Esophagus squamous epithelium (tissue), 5 donors: ENCODE data around the gene CCDC28B. TPM values are rescaled to one million over a fixed set of nuclear protein-coding genes. Genes with fewer than 3 reads are reported as not detected.

Experiments
- DNase-seq: peaks from one replicate; lab custom pipeline; 2025; lab: John Stamatoyannopoulos, UW
- H3K27ac ChIP-seq, 4 donors: fragments of 200-600 bp; sonication (generic); one replicate each; pipeline ENCODE4 v1.5.1; 2016 to 2019; ENCODE audit warnings: mild to moderate bottlenecking in 1 of 4
- H3K27me3 ChIP-seq, 4 donors: fragments of 200-600 bp; sonication (generic); 1 replicate in 3 of 4; 2 replicates in 1 of 4; pipeline versions ENCODE4 v1.5.1 to v1.6.0; 2017 to 2021; ENCODE audit warnings: antibody characterized with exemption in 1 of 4
- H3K36me3 ChIP-seq, 3 donors: fragments of 200-600 bp; sonication (generic); one replicate each; pipeline ENCODE4 v1.5.1; 2016 to 2019
- H3K4me1 ChIP-seq, 3 donors: fragments of 200-600 bp; sonication (generic); one replicate each; pipeline ENCODE4 v1.5.1; 2017 to 2019
- H3K4me3 ChIP-seq, 4 donors: fragments of 200-600 bp; sonication (generic); 1 replicate in 3 of 4; 2 replicates in 1 of 4; pipeline ENCODE4 v1.5.1; 2016 to 2019; ENCODE audit warnings: mild to moderate bottlenecking in 2 of 4, moderate library complexity in 1 of 4
- H3K9me3 ChIP-seq, 3 donors: fragments of 200-600 bp; sonication (generic); one replicate each; pipeline ENCODE4 v1.5.1; 2016 to 2019
- CTCF ChIP-seq, 6 experiments: fragments of 450-650 bp in 4 of 6; fragments of 200-600 bp in 2 of 6; sonication (generic) in 2 of 6; IDR thresholded peaks; one replicate each; pipeline ENCODE4 v1.5.1; 2016 to 2019; ENCODE audit warnings: antibody characterized with exemption in 6 of 6, mild to moderate bottlenecking in 4 of 6, moderate library complexity in 4 of 6
- POLR2A ChIP-seq, 4 donors: fragments of 450-650 bp; IDR thresholded peaks; one replicate each; pipeline ENCODE4 v1.6.1; 2017; ENCODE audit warnings: antibody characterized with exemption in 4 of 4, mild to moderate bottlenecking in 4 of 4, moderate library complexity in 3 of 4
- WGBS, 2 donors: methylation state at CpG; one replicate each; pipeline ENCODE4 v1.1.5; 2018; 5-methylcytosine and 5-hydroxymethylcytosine counted together
- intact Hi-C: fragments of 100-400 bp; cut with DNase I; formaldehyde crosslinking; loops from one replicate; pipeline ENCODE4 v1.15.0; 2022
- total RNA-seq, 4 donors: library from RNA; depleted of rRNA; stranded (reverse); fragments of >200 nt; gene quantifications; one replicate each; pipeline ENCODE4 v1.1.0, GENCODE V29; 2016
- donor health status: DM: yes; HTN: yes; CAD: no.

The CCDC28B gene
- total RNA-seq, 4 donors from 2014 or later, result 0.88 to 2.9 (median 1.6) TPM

- Histone ChIP-seq H3K27me3 (no peaks in the 10 kb centered on the region), H3K4me3 (no peak overlapping the region), H3K4me1 (peaks cover 9 to 45% (median 34%) of the 10 kb centered on the region in 3 donors), H3K9me3 (no peaks in the 10 kb centered on the region), H3K27ac (no peak overlapping the region), H3K36me3 (peaks cover 38 to 98% (median 44%) of the 10 kb centered on the region in 3 donors)
- DNase-seq, result no peak
- no peak for TF ChIP-seq POLR2A (IDR thresholded peaks at IDR 0.05)
- no peak for TF ChIP-seq CTCF (IDR thresholded peaks at IDR 0.05)
- WGBS, 2 donors, result 87 to 96% methylated on average over 2 of the region's 2 CpGs
- intact Hi-C loops, result no loop called here
Measured at GRCh38 chr1:32186077-32186476, 14.3 kb upstream of the CCDC28B start.

- TF ChIP-seq POLR2A (IDR thresholded peaks at IDR 0.05), result no peak
- TF ChIP-seq CTCF (IDR thresholded peaks at IDR 0.05), result no peak
- peaks cover 43 to 98% (median 48%) of the 10 kb centered on the region in 3 donors for H3K36me3 ChIP-seq
- no peak for DNase-seq
- no peaks in the 10 kb centered on the region for H3K9me3 ChIP-seq
- intact Hi-C loops, result no loop called here
- no peak overlapping the region for H3K27ac ChIP-seq
- 90 to 96% methylated on average over 2 of the region's 2 CpGs for WGBS, 2 donors
- H3K4me3 ChIP-seq, result no peak overlapping the region
- peaks cover 7 to 41% (median 30%) of the 10 kb centered on the region in 3 donors for H3K4me1 ChIP-seq
- H3K27me3 ChIP-seq, result no peaks in the 10 kb centered on the region
Measured at GRCh38 chr1:32186491-32186890, 13.9 kb upstream of the CCDC28B start.

- no peak for DNase-seq
- Histone ChIP-seq H3K9me3 (no peaks in the 10 kb centered on the region), H3K27ac (no peak overlapping the region), H3K36me3 (peaks cover 55 to 100% (median 62%) of the 10 kb centered on the region in 3 donors), H3K27me3 (no peaks in the 10 kb centered on the region), H3K4me1 (peaks cover 0 to 28% (median 17%) of the 10 kb centered on the region in 3 donors), H3K4me3 (no peak overlapping the region)
- TF ChIP-seq CTCF (IDR thresholded peaks at IDR 0.05) (no peak), POLR2A (IDR thresholded peaks at IDR 0.05) (no peak)
- 98 to 99% methylated on average over 7 to 8 of the region's 9 CpGs for WGBS, 2 donors
- intact Hi-C loops, result no loop called here
Measured at GRCh38 chr1:32187850-32188249, 12.5 kb upstream of the CCDC28B start.

- H3K27ac ChIP-seq, result no peak overlapping the region
- H3K4me1 ChIP-seq, result peaks cover 0 to 5% (median 2%) of the 10 kb centered on the region in 3 donors
- no peaks in the 10 kb centered on the region for H3K27me3 ChIP-seq
- no peak overlapping the region for H3K4me3 ChIP-seq
- H3K36me3 ChIP-seq, result peaks cover 77 to 100% (median 86%) of the 10 kb centered on the region in 3 donors
- no peaks in the 10 kb centered on the region for H3K9me3 ChIP-seq
- no peak for TF ChIP-seq POLR2A (IDR thresholded peaks at IDR 0.05)
- TF ChIP-seq CTCF (IDR thresholded peaks at IDR 0.05), result no peak
- DNase-seq, result no peak
- WGBS, 2 donors, result 93% methylated on average over 6 to 7 of the region's 8 CpGs
- intact Hi-C loops, result no loop called here
Measured at GRCh38 chr1:32192220-32192948, 8.0 kb upstream of the CCDC28B start.

- Histone ChIP-seq H3K9me3 (no peaks in the 10 kb centered on the region), H3K27ac (no peak overlapping the region), H3K27me3 (no peaks in the 10 kb centered on the region), H3K4me1 (peaks cover 6 to 17% (median 10%) of the 10 kb centered on the region in 3 donors), H3K36me3 (peaks cover 55 to 85% (median 63%) of the 10 kb centered on the region in 3 donors), H3K4me3 (no peak overlapping the region)
- DNase-seq, result no peak
- no peak for TF ChIP-seq CTCF (IDR thresholded peaks at IDR 0.05)
- TF ChIP-seq POLR2A (IDR thresholded peaks at IDR 0.05), result no peak
- intact Hi-C loops, result no loop called here
- 80 to 83% methylated on average over 1 to 2 of the region's 6 CpGs for WGBS, 2 donors
Measured at GRCh38 chr1:32194984-32195383, 5.4 kb upstream of the CCDC28B start.
